Stimulated activated CD4-positive, alpha-beta T cell treated with anti-CD3 and anti-CD28 coated beads, TNF-alpha, amount 100 ng/mL, for 1 hour (primary cell): ENCODE data around the gene FTL.

ENCODE experiments used
- DNase-seq, 3 donors: peaks; one replicate each; pipeline ENCODE4 v3.0.0-alpha.2; 2020; ENCODE audit warnings: low read depth in 3 of 3, low spot score in 1 of 3

FTL gene

GRCh38 chr19:48945415-48945814 lies 19.7 kb upstream of the FTL start:
- DNase-seq: no peak

- DNase-seq: no peak
These were observed 19.3 kb upstream of the FTL start for GRCh38 chr19:48945817-48946216.

GRCh38 chr19:48946463-48947257 lies 18.4 kb upstream of the FTL start:
- no peak for DNase-seq

- no peak for DNase-seq
These were observed 17.9 kb upstream of the FTL start for GRCh38 chr19:48947258-48947542.

DNA sequence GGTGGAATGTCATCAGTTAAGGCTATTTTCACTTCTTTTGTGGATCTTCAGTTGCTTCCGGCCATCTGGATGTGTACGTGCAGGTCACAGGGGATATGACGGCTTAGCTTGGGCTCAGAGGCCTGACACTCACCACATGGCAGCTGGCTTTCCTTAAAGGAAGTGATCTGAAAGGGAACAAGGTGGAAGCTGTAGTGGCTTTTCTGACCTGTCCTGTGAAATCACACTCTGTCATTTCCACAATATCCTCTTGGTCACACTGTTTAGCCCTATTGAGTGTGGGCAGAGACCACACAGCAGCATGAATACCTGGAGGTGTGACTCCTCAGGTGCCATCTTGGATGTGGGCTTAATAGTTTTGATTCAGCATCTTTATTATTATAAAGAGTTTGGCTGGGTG lies 14.9 kb upstream of the FTL start:
- DNase-seq: no peak

GRCh38 chr19:48950830-48951519 lies 14.1 kb upstream of the FTL start:
- DNase-seq: no peak

DNA sequence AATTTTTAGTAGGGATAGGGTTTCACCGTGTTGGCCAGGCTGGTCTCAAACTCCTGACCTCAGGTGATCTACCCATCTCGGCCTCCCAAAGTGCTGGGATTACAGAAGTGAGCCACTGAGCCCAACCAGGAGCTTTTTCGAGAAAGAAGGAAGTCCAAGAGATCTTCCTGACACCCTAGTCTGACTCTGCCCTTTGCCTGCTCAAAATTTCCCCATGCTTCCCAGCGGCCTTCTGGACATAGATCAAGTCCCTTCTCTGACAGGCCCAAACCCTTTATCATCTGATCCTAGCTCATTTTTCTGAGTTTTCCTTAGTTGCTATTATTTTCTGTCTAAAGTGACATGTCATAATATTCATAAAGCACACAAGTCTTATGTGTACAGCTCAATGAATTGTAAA lies 12.0 kb upstream of the FTL start:
- DNase-seq: no peak

GRCh38 chr19:48953990-48954594 lies 11.0 kb upstream of the FTL start:
- no peak for DNase-seq

DNA sequence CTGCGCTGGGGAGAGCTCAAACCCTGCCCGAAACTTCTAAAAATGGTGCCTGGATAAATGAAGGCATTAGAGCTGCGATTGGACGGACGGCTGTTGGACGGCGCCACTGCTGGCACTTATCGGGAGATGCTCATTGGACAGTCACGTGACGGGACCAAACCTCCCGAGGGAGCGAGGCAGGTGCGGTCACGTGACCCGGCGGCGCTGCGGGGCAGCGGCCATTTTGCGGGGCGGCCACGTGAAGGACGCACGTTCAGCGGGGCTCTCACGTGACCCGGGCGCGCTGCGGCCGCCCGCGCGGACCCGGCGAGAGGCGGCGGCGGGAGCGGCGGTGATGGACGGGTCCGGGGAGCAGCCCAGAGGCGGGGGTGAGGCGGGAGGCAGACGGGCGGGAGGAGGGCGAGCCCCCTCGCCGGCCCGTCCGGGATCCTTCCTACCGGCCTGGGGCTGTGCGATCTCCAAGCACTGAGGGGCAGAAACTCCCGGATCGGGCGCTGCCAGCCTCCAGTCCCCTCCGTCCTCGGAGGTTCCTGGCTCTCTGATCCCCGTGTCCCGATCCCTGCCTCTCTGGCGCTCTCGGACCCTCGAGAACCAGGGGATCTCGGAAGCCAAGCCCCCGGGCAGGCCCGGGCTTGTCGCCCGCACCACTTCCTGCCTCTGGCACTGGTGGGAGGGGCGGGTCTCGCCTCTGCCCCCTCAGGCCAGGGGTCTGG lies 10.4 kb upstream of the FTL start, which contains the start of gene BAX:
TSS of gene BAX (plus strand) at position 281 of the 713 bp plus-strand sequence. CDS start at position 335, 54 bp downstream.
- peak; percentile 48 to 90 (median 71) for DNase-seq

GRCh38 chr19:48955308-48955958 lies 9.7 kb upstream of the FTL start:
- DNase-seq: no peak

GRCh38 chr19:48958006-48958405 lies 7.1 kb upstream of the FTL start:
- no peak for DNase-seq

DNA sequence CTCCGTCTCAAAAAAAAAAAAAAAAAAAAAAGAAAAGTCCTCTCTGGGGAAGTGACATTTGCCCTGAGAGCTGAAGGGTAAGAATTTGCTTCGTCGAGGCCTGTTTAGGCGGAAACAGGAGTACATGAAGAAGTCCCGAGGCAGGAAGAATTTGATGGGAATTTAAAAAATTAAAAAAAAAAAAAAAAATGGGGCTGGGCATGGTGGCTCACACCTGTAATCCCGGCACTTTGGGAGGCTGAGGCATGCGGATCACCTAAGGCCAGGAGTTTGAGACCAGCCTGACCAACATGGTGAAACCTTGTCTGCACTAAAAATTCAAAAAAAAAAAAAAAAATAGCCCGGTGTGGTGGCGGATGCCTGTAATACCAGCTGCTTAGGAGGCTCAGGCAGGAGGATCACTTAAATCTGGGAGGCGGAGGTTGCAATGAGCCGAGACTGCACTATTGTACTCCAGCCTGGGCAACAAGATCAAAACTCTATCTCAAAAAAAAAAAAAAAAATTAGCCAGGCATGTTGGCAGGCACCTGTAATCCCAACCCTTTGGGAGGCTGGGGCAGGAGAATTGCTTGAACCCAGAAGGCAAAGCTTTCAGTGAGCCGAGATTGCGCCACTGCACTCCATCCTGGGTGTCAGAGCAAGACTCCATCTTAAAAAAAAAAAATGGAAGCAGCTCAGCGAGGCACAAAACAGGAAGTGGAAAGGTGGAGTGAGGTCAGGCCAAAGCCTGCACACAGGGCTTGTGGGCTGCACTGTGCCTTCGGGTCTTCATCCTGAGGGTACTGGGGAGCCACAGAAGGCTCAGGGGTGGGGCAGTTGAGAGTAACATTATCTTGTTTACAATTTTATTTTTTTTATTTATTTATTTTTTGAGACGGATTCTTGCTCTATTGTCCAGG lies 5.5 kb upstream of the FTL start:
- no peak for DNase-seq

DNA sequence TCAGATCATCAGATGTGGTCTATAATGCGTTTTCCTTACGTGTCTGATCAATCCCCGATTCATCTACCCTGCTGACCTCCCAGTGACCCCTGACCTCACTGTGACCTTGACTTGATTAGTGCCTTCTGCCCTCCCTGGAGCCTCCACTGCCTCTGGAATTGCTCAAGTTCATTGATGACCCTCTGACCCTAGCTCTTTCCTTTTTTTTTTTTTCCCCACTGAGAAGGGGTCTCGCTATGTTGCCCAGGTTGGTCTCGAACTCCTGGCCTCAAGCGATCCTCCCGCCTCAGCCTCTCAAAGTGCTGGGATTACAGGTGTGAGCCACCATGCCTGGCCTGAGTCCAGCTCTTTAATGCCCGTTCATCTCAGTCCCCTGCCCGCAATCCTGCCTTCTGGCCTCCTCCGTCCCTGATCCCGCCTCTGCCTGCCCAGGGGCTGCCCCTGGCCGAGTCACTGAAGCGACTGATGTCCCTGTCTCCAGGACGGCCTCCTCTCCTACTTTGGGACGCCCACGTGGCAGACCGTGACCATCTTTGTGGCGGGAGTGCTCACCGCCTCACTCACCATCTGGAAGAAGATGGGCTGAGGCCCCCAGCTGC lies 4.0 kb upstream of the FTL start:
- DNase-seq: no peak

- DNase-seq: no peak
These were observed 3.5 kb upstream of the FTL start for GRCh38 chr19:48961673-48962028.

GRCh38 chr19:48962029-48962848 lies 2.9 kb upstream of the FTL start:
- no peak for DNase-seq

DNA sequence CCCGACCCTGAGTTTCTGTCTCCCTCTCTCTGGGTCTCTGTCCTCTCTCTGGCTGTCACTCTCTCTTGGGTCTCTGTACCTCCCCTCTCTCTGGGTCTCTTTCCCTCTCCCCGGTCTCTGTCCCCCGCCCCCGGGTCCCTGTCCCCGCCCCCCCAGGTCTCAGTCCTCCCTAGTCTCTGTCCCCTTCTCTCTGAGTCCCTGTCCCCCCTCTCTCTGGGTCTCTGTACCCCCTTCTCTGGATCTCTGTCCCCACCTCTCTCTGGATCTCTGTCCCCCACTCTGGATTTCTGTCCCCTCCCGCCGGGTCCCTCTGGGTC lies 2.3 kb upstream of the FTL start:
- no peak for DNase-seq

DNA sequence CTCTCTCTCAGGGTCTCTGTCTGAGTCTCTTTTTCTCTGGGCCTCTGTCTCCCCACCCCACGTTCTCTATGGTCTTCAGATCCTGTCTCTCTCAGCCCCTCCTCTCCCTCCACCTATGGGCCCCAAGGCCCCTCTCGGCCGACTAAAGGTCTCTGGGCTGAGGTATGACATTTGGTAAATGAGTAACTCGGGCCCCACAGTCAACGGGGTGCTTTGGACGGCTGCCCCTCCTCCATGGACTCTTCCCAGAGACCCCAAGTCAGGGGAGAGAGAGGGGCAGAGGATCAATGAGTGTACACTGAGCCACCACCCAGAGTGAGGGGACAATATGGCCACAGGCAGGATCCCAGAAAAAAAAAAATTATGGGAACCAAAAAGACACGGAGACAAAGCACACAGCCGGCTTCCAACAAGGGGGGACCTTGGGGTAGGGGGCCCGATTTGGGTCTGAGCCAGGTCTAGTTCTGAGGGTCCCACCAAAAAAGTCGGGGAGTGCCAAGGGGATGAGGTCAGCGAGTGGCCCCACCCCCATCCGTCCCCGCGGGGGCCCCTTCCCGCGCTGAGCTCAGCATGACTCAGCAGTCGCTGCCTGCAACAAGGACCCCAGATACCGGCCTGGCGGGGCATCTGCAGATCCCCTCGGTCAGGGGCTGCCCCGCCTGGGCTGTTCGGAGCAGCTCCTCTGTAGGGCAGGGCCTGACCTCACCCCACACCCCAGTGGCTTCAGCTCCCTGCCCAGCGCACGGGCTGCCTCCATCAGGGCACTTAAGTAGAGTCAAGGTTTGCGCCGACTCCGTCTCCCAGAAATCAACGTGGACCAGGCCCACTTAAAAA lies 1.5 kb upstream of the FTL start:
- peak in 1 of 3 donors; percentile 63 for DNase-seq
